Activated CD4-positive, alpha-beta T cell treated with anti-CD3 and anti-CD28 coated beads for 36 hours (primary cell): ENCODE results near the gene TUBE1. TPM values are rescaled to one million over a fixed set of nuclear protein-coding genes. Genes with fewer than 3 reads are reported as not detected.
A peak's percentile ranks its signal among the peaks of the same experiment; 100 is the strongest.

Experiments
- ATAC-seq: fragments of 200-7000 bp; cut with Tn5 transposase; one replicate; pipeline ENCODE4 v1.10.0; 2021; ENCODE audit warnings: mild to moderate bottlenecking, moderate library complexity
- CTCF ChIA-PET: fragments of 350-600 bp; sonication (Branson Sonifier 250); formaldehyde crosslinking; loops from one replicate; lab custom pipeline; 2021; ENCODE audit warnings: antibody characterized with exemption; lab: Charles Lee
- POLR2A ChIA-PET: fragments of 350-600 bp; sonication (Branson Sonifier 250); formaldehyde crosslinking; loops from one replicate; lab custom pipeline; 2021; ENCODE audit warnings: antibody characterized with exemption, inconsistent platforms; lab: Charles Lee
- DNase-seq: peaks from one replicate; pipeline ENCODE4 v3.0.0-alpha.2; 2020
- H3K27ac Mint-ChIP-seq: one replicate; pipeline ENCODE4 v1.8.0; 2021; ENCODE audit warnings: mixed read lengths
- H3K27me3 Mint-ChIP-seq: one replicate; pipeline ENCODE4 v1.8.0; 2021; ENCODE audit warnings: mixed read lengths
- H3K36me3 Mint-ChIP-seq: one replicate; pipeline ENCODE4 v1.8.0; 2021; ENCODE audit warnings: low read depth, mixed read lengths
- H3K4me1 Mint-ChIP-seq: one replicate; pipeline ENCODE4 v1.8.0; 2021; ENCODE audit warnings: mixed read lengths
- H3K4me3 Mint-ChIP-seq: one replicate; pipeline ENCODE4 v1.8.0; 2021; ENCODE audit warnings: mild to moderate bottlenecking, moderate library complexity, mixed read lengths
- H3K9me3 Mint-ChIP-seq: one replicate; pipeline ENCODE4 v1.8.0; 2021; ENCODE audit warnings: low read depth, mixed read lengths
- intact Hi-C, 2 experiments: fragments of 100-400 bp; cut with DNase I in 1 of 2; cut with micrococcal nuclease in 1 of 2; formaldehyde crosslinking; loops; one replicate each; pipeline versions ENCODE4 v1.14.2 to v1.15.1; 2022 to 2024; cut with DNase I, micrococcal nuclease
- total RNA-seq, 2 experiments: library from RNA; stranded (reverse); gene quantifications; one replicate each; pipeline ENCODE4 v1.2.3, GENCODE V29; 2021

TUBE1 gene
- total RNA-seq = 10 to 100 TPM; 41.8 to 44.4 TPM

GRCh38 chr6:112087136-112087911, at the start of gene TUBE1, which contains the start of gene FAM229B:
TUBE1 (minus strand) TSS chr6:112087482; CDS start chr6:112087434, 48 bp downstream.
FAM229B (plus strand) TSS chr6:112087591; CDS start chr6:112099284, 11,693 bp downstream.
- intact Hi-C loops = loop anchor here (1.0 to 2.0 kb wide), 5 partner anchors 45 to 1883 kb away; partner anchors contain the start of gene HDAC2 (in 1 of the 2)
- no peaks in the 10 kb centered on the region for H3K9me3 Mint-ChIP-seq
- H3K27me3 Mint-ChIP-seq = peaks cover 12% of the 10 kb centered on the region
- peak; percentile 98 for ATAC-seq
- peaks cover 20% of the 10 kb centered on the region for H3K36me3 Mint-ChIP-seq
- POLR2A ChIA-PET = interaction anchor here (0.5 to 0.9 kb wide), 4 partner anchors 76 to 1879 kb away, joined by 3 to 13 read pairs (median 4); partner anchors contain the start of gene TRAF3IP2
- H3K4me1 Mint-ChIP-seq = peaks cover 11% of the 10 kb centered on the region
- H3K27ac Mint-ChIP-seq = no peak within 1 kb of the TSS
- peak; percentile 95 for DNase-seq
- no peak within 1 kb of the TSS for H3K4me3 Mint-ChIP-seq
- CTCF ChIA-PET = interaction anchor here (0.6 to 4.4 kb wide), 24 partner anchors 9 to 1925 kb away, joined by 3 to 101 read pairs (median 4); partner anchors contain the start of gene TRAF3IP2

- Mint-ChIP-seq H3K27ac (no peak overlapping the region), H3K36me3 (no peaks in the 10 kb centered on the region), H3K27me3 (peaks cover 19% of the 10 kb centered on the region), H3K4me3 (no peak overlapping the region), H3K9me3 (no peaks in the 10 kb centered on the region), H3K4me1 (no peaks in the 10 kb centered on the region)
- POLR2A ChIA-PET = no interaction called here
- ATAC-seq = no peak
- no peak for DNase-seq
- intact Hi-C loops = no loop called here
- CTCF ChIA-PET = interaction anchor here (1.0 to 1.5 kb wide), 3 partner anchors 10 to 44 kb away, joined by 3 to 4 read pairs (median 3); partner anchors contain the start of genes FAM229B and TUBE1
Measured at GRCh38 chr6:112130878-112131277, 43.6 kb upstream of the TUBE1 start.

- no peak for DNase-seq
- ATAC-seq = no peak
- Mint-ChIP-seq H3K4me1 (no peaks in the 10 kb centered on the region), H3K36me3 (no peaks in the 10 kb centered on the region), H3K27me3 (peaks cover 18% of the 10 kb centered on the region), H3K27ac (no peak overlapping the region), H3K4me3 (no peak overlapping the region), H3K9me3 (no peaks in the 10 kb centered on the region)
- POLR2A ChIA-PET = no interaction called here
- CTCF ChIA-PET = interaction anchor here (0.8 to 1.1 kb wide), 2 partner anchors 16 to 51 kb away, joined by 3 to 4 read pairs; no protein-coding TSS in a partner anchor
- intact Hi-C loops = no loop called here
Measured at GRCh38 chr6:112128208-112128607, 40.9 kb upstream of the TUBE1 start.

GRCh38 chr6:112123982-112124381, 36.7 kb upstream of the TUBE1 start:
- no peak overlapping the region for H3K27ac Mint-ChIP-seq
- POLR2A ChIA-PET = no interaction called here
- CTCF ChIA-PET = interaction anchor here (2.2 kb wide), 1 partner anchor 40 kb away, joined by 9 read pairs; no protein-coding TSS in a partner anchor
- ATAC-seq (no peak), DNase-seq (no peak)
- H3K36me3 Mint-ChIP-seq = no peaks in the 10 kb centered on the region
- intact Hi-C loops = no loop called here
- no peaks in the 10 kb centered on the region for H3K9me3 Mint-ChIP-seq
- H3K4me1 Mint-ChIP-seq = no peaks in the 10 kb centered on the region
- H3K27me3 Mint-ChIP-seq = peaks cover 10% of the 10 kb centered on the region
- no peak overlapping the region for H3K4me3 Mint-ChIP-seq

- ChIA-PET CTCF (interaction anchor here (0.7 kb wide), 1 partner anchor 35 kb away, joined by 3 read pairs; the partner anchor contains the start of genes FAM229B and TUBE1), POLR2A (no interaction called here)
- DNase-seq (no peak), ATAC-seq (no peak)
- Mint-ChIP-seq H3K27ac (no peak overlapping the region), H3K4me1 (peaks cover 5% of the 10 kb centered on the region), H3K9me3 (no peaks in the 10 kb centered on the region), H3K36me3 (no peaks in the 10 kb centered on the region), H3K27me3 (peaks cover 7% of the 10 kb centered on the region), H3K4me3 (no peak overlapping the region)
- intact Hi-C loops = no loop called here
Measured at GRCh38 chr6:112122756-112123155, 35.5 kb upstream of the TUBE1 start.

- no peaks in the 10 kb centered on the region for H3K9me3 Mint-ChIP-seq
- CTCF ChIA-PET = interaction anchor here (0.8 kb wide), 3 partner anchors 9 to 1315 kb away, joined by 3 read pairs; partner anchors contain the start of genes FAM229B and TUBE1
- H3K4me3 Mint-ChIP-seq = no peak overlapping the region
- H3K27me3 Mint-ChIP-seq = peaks cover 6% of the 10 kb centered on the region
- ATAC-seq = no peak
- POLR2A ChIA-PET = no interaction called here
- no peak overlapping the region for H3K27ac Mint-ChIP-seq
- H3K36me3 Mint-ChIP-seq = no peaks in the 10 kb centered on the region
- peaks cover 17% of the 10 kb centered on the region for H3K4me1 Mint-ChIP-seq
- intact Hi-C loops = no loop called here
- no peak for DNase-seq
Measured at GRCh38 chr6:112118034-112118433, 30.8 kb upstream of the TUBE1 start.

- intact Hi-C loops = no loop called here
- CTCF ChIA-PET = interaction anchor here (0.5 to 0.8 kb wide), 4 partner anchors 9 to 1315 kb away, joined by 3 read pairs; partner anchors contain the start of genes FAM229B and TUBE1
- POLR2A ChIA-PET = no interaction called here
- ATAC-seq = peak; percentile 93
- no peaks in the 10 kb centered on the region for H3K9me3 Mint-ChIP-seq
- no peak overlapping the region for H3K4me3 Mint-ChIP-seq
- H3K4me1 Mint-ChIP-seq = peaks cover 17% of the 10 kb centered on the region
- H3K27me3 Mint-ChIP-seq = peaks cover 6% of the 10 kb centered on the region
- DNase-seq = peak; percentile 33
- peak overlapping the region; percentile 25 for H3K27ac Mint-ChIP-seq
- no peaks in the 10 kb centered on the region for H3K36me3 Mint-ChIP-seq
Measured at GRCh38 chr6:112117554-112117953, 30.3 kb upstream of the TUBE1 start.

- Mint-ChIP-seq H3K27me3 (peaks cover 8% of the 10 kb centered on the region), H3K9me3 (no peaks in the 10 kb centered on the region), H3K4me1 (peaks cover 17% of the 10 kb centered on the region), H3K36me3 (no peaks in the 10 kb centered on the region), H3K4me3 (no peak overlapping the region), H3K27ac (no peak overlapping the region)
- intact Hi-C loops = no loop called here
- ChIA-PET CTCF (interaction anchor here (0.9 to 2.6 kb wide), 4 partner anchors 8 to 47 kb away, joined by 3 to 7 read pairs (median 4); partner anchors contain the start of genes FAM229B and TUBE1), POLR2A (no interaction called here)
- DNase-seq (no peak), ATAC-seq (no peak)
Measured at GRCh38 chr6:112116221-112116620, 28.9 kb upstream of the TUBE1 start.

- H3K27me3 Mint-ChIP-seq = peaks cover 8% of the 10 kb centered on the region
- DNase-seq (no peak), ATAC-seq (no peak)
- H3K9me3 Mint-ChIP-seq = no peaks in the 10 kb centered on the region
- intact Hi-C loops = no loop called here
- peaks cover 17% of the 10 kb centered on the region for H3K4me1 Mint-ChIP-seq
- H3K36me3 Mint-ChIP-seq = no peaks in the 10 kb centered on the region
- no peak overlapping the region for H3K4me3 Mint-ChIP-seq
- ChIA-PET POLR2A (no interaction called here), CTCF (interaction anchor here (2.6 kb wide), 1 partner anchor 10 kb away, joined by 6 read pairs; no protein-coding TSS in a partner anchor)
- H3K27ac Mint-ChIP-seq = no peak overlapping the region
Measured at GRCh38 chr6:112114577-112115223, 27.4 kb upstream of the TUBE1 start.

GRCh38 chr6:112113918-112114317, 26.6 kb upstream of the TUBE1 start:
- intact Hi-C loops = no loop called here
- H3K27me3 Mint-ChIP-seq = peaks cover 8% of the 10 kb centered on the region
- POLR2A ChIA-PET = no interaction called here
- H3K27ac Mint-ChIP-seq = no peak overlapping the region
- ATAC-seq (no peak), DNase-seq (no peak)
- peaks cover 17% of the 10 kb centered on the region for H3K4me1 Mint-ChIP-seq
- H3K4me3 Mint-ChIP-seq = no peak overlapping the region
- H3K9me3 Mint-ChIP-seq = no peaks in the 10 kb centered on the region
- H3K36me3 Mint-ChIP-seq = no peaks in the 10 kb centered on the region
- CTCF ChIA-PET = interaction anchor here (0.7 kb wide), 1 partner anchor 81 kb away, joined by 3 read pairs; no protein-coding TSS in a partner anchor

- POLR2A ChIA-PET = no interaction called here
- Mint-ChIP-seq H3K36me3 (no peaks in the 10 kb centered on the region), H3K9me3 (no peaks in the 10 kb centered on the region), H3K4me1 (peaks cover 17% of the 10 kb centered on the region), H3K27me3 (peaks cover 8% of the 10 kb centered on the region), H3K27ac (no peak overlapping the region), H3K4me3 (no peak overlapping the region)
- intact Hi-C loops = no loop called here
- ATAC-seq (no peak), DNase-seq (no peak)
- CTCF ChIA-PET = interaction anchor here (0.7 kb wide), 1 partner anchor 81 kb away, joined by 3 read pairs; no protein-coding TSS in a partner anchor
Measured at GRCh38 chr6:112113431-112113830, 26.1 kb upstream of the TUBE1 start.
